K562 (cell line): ENCODE measurements around the gene MED22. TPM values are rescaled to one million over a fixed set of nuclear protein-coding genes. Genes with fewer than 3 reads are reported as not detected.
"Not testable (repeated sequence)": the region's sequence is repeated elsewhere in the genome, so short reads cannot be mapped to it uniquely, and the experiment has no call there.

Experiments
- ATAC-seq: fragments of 200-7000 bp; cut with Tn5 transposase; 3 replicates; pipeline ENCODE4 v1.9.1; 2020; ENCODE audit warnings: moderate library complexity
- BruUV-seq: library from RNA; stranded (reverse); fragments of 400-500 nt; replicated peaks from 2 replicates; lab custom pipeline; 2021; lab: Mats Ljungman, UMichigan
- CTCF ChIA-PET: fragments of 300-600 bp; formaldehyde crosslinking; extraction: SDS; loops from one replicate; lab custom pipeline; 2021; ENCODE audit warnings: low intra/inter-chr PET ratio; lab: Yijun Ruan, JAX
- POLR2A ChIA-PET: fragments of 300-600, 350-650 bp; sonication (Branson Sonifier 250); formaldehyde crosslinking; extraction: SDS; loops from one replicate; lab custom pipeline; 2021; ENCODE audit warnings: antibody characterized with exemption, inconsistent platforms; lab: Yijun Ruan, JAX
- DNase-seq, 4 experiments: peaks; one replicate each; pipeline versions ENCODE4 v3.0.0 to v3.0.0-alpha.2; 2011 to 2018; ENCODE audit warnings: low spot score in 3 of 4, mixed read lengths in 3 of 4; ENCODE audit errors: extremely low read depth in 1 of 4
- FAIRE-seq: peaks from 2 replicates; lab custom pipeline; 2011; peaks lifted over from hg19 to GRCh38; lab: Jason Lieb, UNC
- H2AFZ ChIP-seq: 2 replicates; pipeline ENCODE4 v1.6.0; 2011; ENCODE audit warnings: low read depth, low read length, control low read depth, inconsistent platforms
- H3K27ac ChIP-seq: fragments of 200-600 bp; 3 replicates; pipeline ENCODE4 v1.8.0; 2011; ENCODE audit warnings: low read depth, mild to moderate bottlenecking, control low read depth, inconsistent platforms, low read length, moderate library complexity, mixed read lengths; ENCODE audit errors: extremely low read depth
- H3K27me3 ChIP-seq, 2 experiments: fragments of 300-600 bp in 1 of 2; 2 replicates in 1 of 2; 3 replicates in 1 of 2; pipeline versions ENCODE4 v1.6.0 to v1.8.0; 2011; ENCODE audit warnings: inconsistent platforms in 2 of 2, low read length in 2 of 2, mild to moderate bottlenecking in 1 of 2, mixed read lengths in 1 of 2, moderate library complexity in 1 of 2; ENCODE audit not compliant: control insufficient read depth in 2 of 2, insufficient read depth in 2 of 2
- H3K36me3 ChIP-seq: fragments of 300-600 bp; 3 replicates; pipeline ENCODE4 v1.8.0; 2011; ENCODE audit warnings: mild to moderate bottlenecking, low read length, inconsistent platforms; ENCODE audit not compliant: control insufficient read depth, insufficient read depth
- H3K4me1 ChIP-seq, 2 experiments: fragments of 200-600 bp in 1 of 2; replicated peaks in 1 of 2; 2 replicates in 1 of 2; 3 replicates in 1 of 2; pipeline versions ENCODE4 v1.5.1 to v1.8.0; 2011; ENCODE audit warnings: inconsistent platforms in 2 of 2, low read length in 2 of 2, mild to moderate bottlenecking in 1 of 2, mixed read lengths in 1 of 2, moderate library complexity in 1 of 2; ENCODE audit not compliant: control insufficient read depth in 2 of 2, insufficient read depth in 2 of 2
- H3K4me2 ChIP-seq: 2 replicates; pipeline ENCODE4 v1.6.1; 2011; ENCODE audit warnings: low read length, control low read depth, inconsistent platforms, mixed read lengths; ENCODE audit not compliant: insufficient read depth
- H3K4me3 ChIP-seq: fragments of 200-600 bp; sonication (generic), shearing (Covaris generic); 2 replicates; pipeline ENCODE4 v1.5.1; 2016; ENCODE audit warnings: control low read depth, inconsistent platforms
- H3K79me2 ChIP-seq: fragments of 200-600 bp; 3 replicates; pipeline ENCODE4 v1.8.0; 2011; ENCODE audit warnings: low read length, inconsistent platforms; ENCODE audit not compliant: control insufficient read depth, insufficient read depth
- H3K9ac ChIP-seq, 2 experiments: 2 replicates each; pipeline versions ENCODE4 v1.6.0 to v1.6.1; 2011; ENCODE audit warnings: low read depth in 2 of 2, low read length in 2 of 2, control low read depth in 1 of 2, inconsistent platforms in 1 of 2, mild to moderate bottlenecking in 1 of 2, mixed read lengths in 1 of 2; ENCODE audit not compliant: insufficient read depth in 1 of 2
- H3K9me1 ChIP-seq: one replicate; pipeline ENCODE4 v1.6.0; 2011; ENCODE audit warnings: inconsistent platforms, mild to moderate bottlenecking, low read length, moderate library complexity; ENCODE audit not compliant: control insufficient read depth, insufficient read depth
- H3K9me3 ChIP-seq: replicated peaks from 2 replicates; pipeline ENCODE4 v1.5.1; 2011; ENCODE audit warnings: low read depth, low read length, inconsistent platforms; ENCODE audit not compliant: control insufficient read depth, insufficient read depth
- H4K20me1 ChIP-seq: replicated peaks from 2 replicates; pipeline ENCODE4 v1.6.1; 2011; ENCODE audit warnings: low read length, inconsistent platforms, mixed read lengths; ENCODE audit not compliant: control insufficient read depth, insufficient read depth
- CEBPB ChIP-seq: fragments of 450-650 bp; IDR thresholded peaks from 2 replicates; pipeline ENCODE4 v1.6.1; 2016; ENCODE audit warnings: missing genetic modification characterization, missing compliant biosample characterization
- RBFOX2 ChIP-seq: fragments of 200-400 bp; formaldehyde crosslinking; IDR thresholded peaks from 2 replicates; pipeline ENCODE4 v1.6.1; 2017; ENCODE audit warnings: low read depth, mild to moderate bottlenecking, low read length, moderate library complexity
- ZNF197 ChIP-seq: fragments of 200-800 bp; sonication (Bioruptor generic); IDR thresholded peaks from 2 replicates; pipeline ENCODE4 v1.6.1; 2016; ENCODE audit warnings: low read depth, missing genetic modification characterization, missing compliant biosample characterization
- WGBS: fragments of 100-300 bp; shearing (Covaris generic); methylation state at CpG from one replicate; pipeline ENCODE4 v1.1.6; 2016; ENCODE audit warnings: low coverage, mixed read lengths; ENCODE audit not compliant: insufficient coverage; ENCODE audit errors: missing lambda C conversion rate; 5-methylcytosine and 5-hydroxymethylcytosine counted together
- in situ Hi-C: fragments of 300-500 bp; cut with MboI; formaldehyde crosslinking; loops from 4 replicates; pipeline ENCODE4 v1.15.0; 2018; ENCODE audit warnings: inconsistent platforms, mixed read lengths
- intact Hi-C: fragments of 100-400 bp; cut with micrococcal nuclease; formaldehyde crosslinking; loops from 2 replicates; pipeline ENCODE4 v1.14.2; 2022
- polyA plus RNA-seq, 8 experiments: library from polyadenylated mRNA; depleted of rRNA in 4 of 8; stranded (reverse) in 5 of 8; unstranded in 3 of 8; fragments of >200 nt; fragmentation: Nextera tagmentation in 2 of 8; fragmentation: Illumina TruSeq in 1 of 8; extraction: Ambion mirVana in 2 of 8; extraction: Trizol in 1 of 8; gene quantifications; 2 replicates each; pipeline versions ENCODE4 v1.2.1 to v1.2.3, GENCODE V29; 2011 to 2014; ENCODE audit warnings: inconsistent platforms in 1 of 8, missing spikeins in 1 of 8
- total RNA-seq, 7 experiments: library from RNA; depleted of rRNA in 6 of 7; stranded (reverse); fragments of >200 nt in 6 of 7; fragmentation: Illumina TruSeq in 2 of 7; extraction: Trizol in 2 of 7; gene quantifications; 2 replicates each; pipeline versions ENCODE4 v1.2.1 to v1.2.3, GENCODE V29; 2011 to 2021; ENCODE audit warnings: low replicate concordance in 1 of 7

The MED22 gene
- total and polyA plus RNA-seq, 9 of the 15 experiments (the other 6 are each of a cell fraction or from before 2014, with no cell fraction given) = 0.73 to 35.6 (median 22.3) TPM

- TF ChIP-seq CEBPB (tag) = peak; percentile 37; the same call in 1 of the 2 replicates
- BruUV-seq, H3K9me3 ChIP-seq, H3K27ac ChIP-seq, DNase-seq, H4K20me1 ChIP-seq, H2AFZ ChIP-seq, intact Hi-C loops, H3K9me1 ChIP-seq, H3K27me3 ChIP-seq, ATAC-seq: not testable (repeated sequence)
- POLR2A ChIA-PET = interaction anchor here (0.8 to 2.3 kb wide), 5 partner anchors 13 to 67 kb away, joined by 3 to 9 read pairs (median 3); partner anchors contain the start of genes MED22 and RPL7A
- Histone ChIP-seq H3K36me3 (peaks cover 66% of the 10 kb centered on the region), H3K4me3 (peak overlapping the region; percentile 77), H3K79me2 (peaks cover 39% of the 10 kb centered on the region), H3K9ac (peak overlapping the region; percentile 85 to 96; a peak in 3 of 4 replicates), H3K4me1 (peaks cover 6 to 42% of the 10 kb centered on the region in 2 experiments; a peak in 4 of 5 replicates), H3K4me2 (peak overlapping the region; percentile 100)
- WGBS = 20% methylated on average over 11 of the region's 11 CpGs
- CTCF ChIA-PET = interaction anchor here (0.9 kb wide), 1 partner anchor 150 kb away, joined by 5 read pairs; no protein-coding TSS in a partner anchor
- in situ Hi-C loops = loop anchor here (5.0 kb wide), 1 partner anchor 148 kb away; no protein-coding TSS in a partner anchor
- peak; percentile 48 for FAIRE-seq
Measured at GRCh38 chr9:133334888-133335287, 13.0 kb downstream of the MED22 start.

GRCh38 chr9:133334161-133334560 is 13.8 kb downstream of the MED22 start:
- Histone ChIP-seq H4K20me1 (peaks cover 4% of the 10 kb centered on the region; the same call in 1 of the 2 replicates), H3K4me3 (peak overlapping the region; percentile 77; the same call in 1 of the 2 replicates), H3K9me1 (no peaks in the 10 kb centered on the region), H3K4me2 (no peak overlapping the region), H3K9me3 (no peaks in the 10 kb centered on the region), H3K4me1 (peaks cover 6 to 42% of the 10 kb centered on the region in 2 experiments; a peak in 4 of 5 replicates), H3K79me2 (peaks cover 39% of the 10 kb centered on the region), H3K36me3 (peaks cover 62% of the 10 kb centered on the region), H2AFZ (no peak overlapping the region)
- BruUV-seq = no TSS peak
- intact Hi-C loops = no loop called here
- WGBS = 92% methylated on average over 5 of the region's 6 CpGs
- CTCF ChIA-PET = no interaction called here
- in situ Hi-C loops = loop anchor here (5.0 kb wide), 1 partner anchor 147 kb away; no protein-coding TSS in a partner anchor
- FAIRE-seq (peak; percentile 23), DNase-seq (no peak)
- POLR2A ChIA-PET = interaction anchor here (0.7 to 2.3 kb wide), 3 partner anchors 10 to 26 kb away, joined by 3 to 9 read pairs (median 3); partner anchors contain the start of genes MED22 and RPL7A
- 0 out of 2 replicates have a peak, but pooled peaks have one; percentile 33 for TF ChIP-seq RBFOX2
- no peak for TF ChIP-seq ZNF197 (CRISPR knock-in tag)
- TF ChIP-seq, all 486 proteins: peak for 1
- no peak for ATAC-seq
- Histone ChIP-seq H3K27ac (no peak overlapping the region), H3K27me3 (no peaks in the 10 kb centered on the region; a peak in 1 of 5 replicates), H3K9ac (peak overlapping the region in 1 of 2 experiments; percentile 84; a peak in 2 of 4 replicates)
